ENCODE data around the gene TGFBRAP1. TPM values are rescaled to one million over a fixed set of nuclear protein-coding genes. Genes with fewer than 3 reads are reported as not detected.

The TGFBRAP1 gene
- total RNA-seq, 1 donor from 2014 or later, result 20.0 TPM

DNA sequence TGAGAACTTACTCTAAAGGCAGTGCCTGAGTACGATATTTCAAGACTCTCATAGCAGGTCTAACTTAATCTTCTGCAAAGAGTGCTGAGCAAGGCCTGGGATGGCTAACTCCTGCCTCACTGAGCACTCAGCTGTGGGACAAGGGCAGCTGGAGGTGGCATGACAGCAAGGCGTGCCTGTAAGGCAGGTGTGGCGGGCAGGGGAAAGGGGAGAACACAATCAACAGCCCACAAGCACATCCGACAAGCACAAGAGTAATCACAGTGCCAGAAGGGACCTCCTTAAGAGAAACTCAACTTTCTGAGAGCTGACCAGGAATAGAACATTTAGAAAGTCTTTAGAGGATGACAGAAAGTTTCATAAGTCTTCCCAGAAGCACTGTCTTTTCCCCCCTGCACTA, 46.0 kb downstream of the TGFBRAP1 start:
- Mint-ChIP-seq H3K4me3 (ENCODE audit: low read depth) (no peak overlapping the region), H3K4me1 (ENCODE audit: low read depth) (no peaks in the 10 kb centered on the region), H3K9me3 (ENCODE audit: low read depth) (no peaks in the 10 kb centered on the region), H3K27me3 (no peaks in the 10 kb centered on the region), H3K27ac (no peak overlapping the region), H3K36me3 (ENCODE audit: insufficient read depth) (peaks cover 4% of the 10 kb centered on the region)
- TF ChIP-seq CTCF (IDR thresholded peaks at IDR 0.05; ENCODE audit: unreplicated experiment), result no peak
- DNase-seq (ENCODE audit: low spot score, unreplicated experiment), result no peak

- Mint-ChIP-seq H3K27me3 (no peaks in the 10 kb centered on the region), H3K4me1 (ENCODE audit: low read depth) (no peaks in the 10 kb centered on the region), H3K36me3 (ENCODE audit: insufficient read depth) (peaks cover 7% of the 10 kb centered on the region), H3K4me3 (ENCODE audit: low read depth) (no peak overlapping the region), H3K27ac (no peak overlapping the region), H3K9me3 (ENCODE audit: low read depth) (no peaks in the 10 kb centered on the region)
- TF ChIP-seq CTCF (IDR thresholded peaks at IDR 0.05; ENCODE audit: unreplicated experiment), result no peak
- no peak for DNase-seq (ENCODE audit: low spot score, unreplicated experiment)
These were observed 49.3 kb downstream of the TGFBRAP1 start for GRCh38 chr2:105280281-105280680.

DNA sequence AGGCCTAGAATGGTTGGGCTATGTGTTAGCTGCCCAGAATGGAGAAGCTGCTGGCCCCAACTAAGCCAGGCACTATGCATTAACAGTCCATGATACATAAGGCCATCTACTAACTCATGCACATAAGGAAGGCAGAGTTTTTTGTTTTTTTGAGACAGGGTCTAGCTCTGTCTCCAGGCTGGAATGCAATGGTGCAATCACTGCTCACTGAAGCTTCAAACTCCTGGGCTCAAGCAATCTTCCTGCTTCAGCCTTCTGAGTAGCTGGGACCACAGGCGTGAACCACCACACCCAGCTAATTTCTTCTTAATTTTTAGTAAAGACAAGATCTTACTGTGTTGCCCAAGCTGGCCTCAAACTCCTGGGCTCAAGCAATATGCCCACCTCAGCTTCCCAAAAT, 50.4 kb downstream of the TGFBRAP1 start:
- no peak for TF ChIP-seq CTCF (IDR thresholded peaks at IDR 0.05; ENCODE audit: unreplicated experiment)
- H3K4me1 Mint-ChIP-seq (ENCODE audit: low read depth), result no peaks in the 10 kb centered on the region
- no peak overlapping the region for H3K27ac Mint-ChIP-seq
- H3K27me3 Mint-ChIP-seq, result no peaks in the 10 kb centered on the region
- H3K36me3 Mint-ChIP-seq (ENCODE audit: insufficient read depth), result peaks cover 6% of the 10 kb centered on the region
- no peaks in the 10 kb centered on the region for H3K9me3 Mint-ChIP-seq (ENCODE audit: low read depth)
- H3K4me3 Mint-ChIP-seq (ENCODE audit: low read depth), result no peak overlapping the region
- DNase-seq (ENCODE audit: low spot score, unreplicated experiment), result no peak

- Mint-ChIP-seq H3K9me3 (ENCODE audit: low read depth) (no peaks in the 10 kb centered on the region), H3K27ac (peak overlapping the region; percentile 9), H3K4me1 (ENCODE audit: low read depth) (no peaks in the 10 kb centered on the region), H3K36me3 (ENCODE audit: insufficient read depth) (peaks cover 6% of the 10 kb centered on the region), H3K4me3 (ENCODE audit: low read depth) (no peak overlapping the region), H3K27me3 (no peaks in the 10 kb centered on the region)
- DNase-seq (ENCODE audit: low spot score, unreplicated experiment), result no peak
- TF ChIP-seq CTCF (IDR thresholded peaks at IDR 0.05; ENCODE audit: unreplicated experiment), result peak; percentile 11
These were observed 50.9 kb downstream of the TGFBRAP1 start for GRCh38 chr2:105278654-105279053.

DNA sequence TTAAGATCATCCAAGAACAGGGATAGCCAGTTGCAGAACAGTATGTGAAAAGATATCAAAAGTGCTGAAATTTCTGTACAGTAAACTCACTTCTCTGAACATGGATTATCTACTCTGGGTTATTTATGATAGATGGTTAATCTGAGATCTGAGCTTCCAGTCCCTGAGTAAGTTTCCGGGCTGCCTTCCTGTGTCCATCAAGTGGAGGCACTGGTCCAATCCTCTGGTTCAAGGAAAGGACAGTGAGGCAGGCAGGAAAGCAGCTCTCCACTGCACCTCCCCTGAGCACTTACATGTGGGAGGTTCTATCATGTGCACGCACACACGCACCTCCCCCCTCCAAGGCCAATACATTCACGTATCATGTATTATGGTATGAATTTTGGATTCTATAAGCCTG, 55.5 kb downstream of the TGFBRAP1 start:
- Mint-ChIP-seq H3K4me1 (ENCODE audit: low read depth) (no peaks in the 10 kb centered on the region), H3K36me3 (ENCODE audit: insufficient read depth) (peaks cover 12% of the 10 kb centered on the region), H3K4me3 (ENCODE audit: low read depth) (no peak overlapping the region), H3K9me3 (ENCODE audit: low read depth) (no peaks in the 10 kb centered on the region), H3K27ac (no peak overlapping the region), H3K27me3 (no peaks in the 10 kb centered on the region)
- DNase-seq (ENCODE audit: low spot score, unreplicated experiment), result no peak
- TF ChIP-seq CTCF (IDR thresholded peaks at IDR 0.05; ENCODE audit: unreplicated experiment), result no peak
